ENCODE results near the gene RIOK2. TPM values are rescaled to one million over a fixed set of nuclear protein-coding genes. Genes with fewer than 3 reads are reported as not detected.

Gene RIOK2
- total RNA-seq, 1 experiment from 2014 or later, result 42.9 TPM

DNA sequence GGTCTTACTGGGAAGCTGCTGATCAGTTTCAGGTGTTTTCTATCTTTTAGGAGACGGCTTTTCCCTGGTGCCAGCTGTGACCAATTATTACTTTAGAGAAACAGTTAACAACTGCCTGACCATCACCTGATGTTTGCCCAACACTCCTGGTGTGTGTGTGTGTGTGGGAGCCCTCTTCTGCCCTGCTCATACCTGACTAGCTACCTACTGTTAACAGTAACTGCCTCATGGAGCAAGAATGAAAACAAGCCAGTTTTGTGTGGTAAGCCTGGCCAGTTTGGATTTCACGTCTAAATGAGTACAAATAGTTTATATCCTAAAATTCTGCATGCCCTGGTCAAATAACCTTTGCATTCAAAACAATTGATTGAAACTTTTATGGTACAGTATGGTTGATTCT, 46.1 kb upstream of the RIOK2 start:
- POLR2A ChIA-PET (ENCODE audit: low non-redundant PET), result no interaction called here
- no peak for DNase-seq (ENCODE audit: low spot score)
- no TSS peak for BruUV-seq (replicated peaks)
- H3K36me3 ChIP-seq (ENCODE audit: insufficient read depth, low read length, poor library complexity, severe bottlenecking), result no peaks in the 10 kb centered on the region
- H3K9me3 ChIP-seq (ENCODE audit: low read depth, low read length, poor library complexity, severe bottlenecking), result no peaks in the 10 kb centered on the region
- no peak overlapping the region for H3K27ac ChIP-seq (ENCODE audit: low read depth, low read length, poor library complexity, severe bottlenecking)
- intact Hi-C loops (cut with micrococcal nuclease; ENCODE audit: unreplicated experiment), result loop anchor here (10.0 kb wide), 1 partner anchor 306 kb away; no protein-coding TSS in a partner anchor
- H3K4me3 ChIP-seq (ENCODE audit: low read depth, low read length, poor library complexity, severe bottlenecking), result no peak overlapping the region
- H3K4me1 ChIP-seq (ENCODE audit: insufficient read depth, low read length, poor library complexity, severe bottlenecking), result no peaks in the 10 kb centered on the region
- TF ChIP-seq EZH2 (IDR thresholded peaks at IDR 0.05; ENCODE audit: borderline replicate concordance, low read depth, low read length, poor library complexity, severe bottlenecking), result no peak
- TF ChIP-seq, protein P1, sequence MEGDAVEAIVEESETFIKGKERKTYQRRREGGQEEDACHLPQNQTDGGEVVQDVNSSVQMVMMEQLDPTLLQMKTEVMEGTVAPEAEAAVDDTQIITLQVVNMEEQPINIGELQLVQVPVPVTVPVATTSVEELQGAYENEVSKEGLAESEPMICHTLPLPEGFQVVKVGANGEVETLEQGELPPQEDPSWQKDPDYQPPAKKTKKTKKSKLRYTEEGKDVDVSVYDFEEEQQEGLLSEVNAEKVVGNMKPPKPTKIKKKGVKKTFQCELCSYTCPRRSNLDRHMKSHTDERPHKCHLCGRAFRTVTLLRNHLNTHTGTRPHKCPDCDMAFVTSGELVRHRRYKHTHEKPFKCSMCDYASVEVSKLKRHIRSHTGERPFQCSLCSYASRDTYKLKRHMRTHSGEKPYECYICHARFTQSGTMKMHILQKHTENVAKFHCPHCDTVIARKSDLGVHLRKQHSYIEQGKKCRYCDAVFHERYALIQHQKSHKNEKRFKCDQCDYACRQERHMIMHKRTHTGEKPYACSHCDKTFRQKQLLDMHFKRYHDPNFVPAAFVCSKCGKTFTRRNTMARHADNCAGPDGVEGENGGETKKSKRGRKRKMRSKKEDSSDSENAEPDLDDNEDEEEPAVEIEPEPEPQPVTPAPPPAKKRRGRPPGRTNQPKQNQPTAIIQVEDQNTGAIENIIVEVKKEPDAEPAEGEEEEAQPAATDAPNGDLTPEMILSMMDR (conservative IDR thresholded peaks at IDR 0.05; ENCODE audit: low read depth, low read length), result no peak
- no peaks in the 10 kb centered on the region for H3K27me3 ChIP-seq (replicated peaks; ENCODE audit: insufficient read depth, low read depth, low read length, poor library complexity)
- CTCF ChIA-PET, result no interaction called here

DNA sequence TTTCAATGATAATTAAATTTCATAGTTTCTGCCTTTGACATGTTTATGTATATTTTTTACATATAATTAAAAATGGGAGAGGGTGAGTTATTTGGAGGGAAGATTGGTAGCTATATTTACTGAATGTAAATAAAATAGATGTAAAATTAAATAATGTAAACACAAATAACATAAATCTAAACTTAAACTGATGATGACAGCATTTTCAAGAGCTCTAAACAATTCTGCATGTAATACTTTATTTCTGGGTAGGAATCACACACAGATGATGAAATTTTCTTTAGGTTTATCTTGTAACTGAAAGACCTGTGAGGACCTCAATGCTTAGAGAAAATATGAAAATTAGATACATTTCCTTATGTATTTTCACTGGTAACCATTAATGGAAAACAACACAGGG, 42.2 kb upstream of the RIOK2 start:
- BruUV-seq (replicated peaks), result no TSS peak
- no peak overlapping the region for H3K4me3 ChIP-seq (ENCODE audit: low read depth, low read length, poor library complexity, severe bottlenecking)
- no peak overlapping the region for H3K27ac ChIP-seq (ENCODE audit: low read depth, low read length, poor library complexity, severe bottlenecking)

DNA sequence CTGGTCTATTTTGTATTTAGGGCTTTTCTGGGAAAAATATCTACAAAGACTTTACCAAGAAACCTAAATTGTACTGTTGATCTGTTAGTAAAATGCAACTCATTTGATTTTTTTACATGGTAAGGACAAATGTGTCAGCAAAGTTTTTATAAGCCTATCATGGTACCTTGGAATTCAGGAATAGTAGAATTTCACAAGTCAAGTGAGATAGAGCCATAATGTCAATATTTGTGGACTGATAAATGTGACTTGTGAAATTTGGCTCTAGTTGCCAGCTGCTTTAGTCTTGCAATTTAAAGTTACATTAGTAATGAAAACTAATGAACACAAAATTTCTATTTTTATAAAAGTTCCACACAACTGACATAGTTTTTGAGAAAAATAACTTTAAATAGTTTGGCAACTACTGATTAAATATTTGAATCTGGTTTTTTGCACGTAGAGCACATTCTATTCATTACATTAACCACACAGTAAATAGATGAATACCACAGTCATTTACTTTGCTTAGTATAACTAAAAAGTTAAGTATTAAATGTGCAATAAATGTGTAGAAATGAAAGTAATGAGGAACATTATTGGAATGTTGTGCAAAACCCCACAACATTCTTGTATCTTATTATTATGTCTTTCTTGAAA, 41.2 kb upstream of the RIOK2 start:
- Histone ChIP-seq H3K4me3 (ENCODE audit: low read depth, low read length, poor library complexity, severe bottlenecking) (no peak overlapping the region), H3K27ac (ENCODE audit: low read depth, low read length, poor library complexity, severe bottlenecking) (no peak overlapping the region), H3K27me3 (replicated peaks; ENCODE audit: insufficient read depth, low read depth, low read length, poor library complexity) (no peaks in the 10 kb centered on the region), H3K36me3 (ENCODE audit: insufficient read depth, low read length, poor library complexity, severe bottlenecking) (no peaks in the 10 kb centered on the region), H3K9me3 (ENCODE audit: low read depth, low read length, poor library complexity, severe bottlenecking) (no peaks in the 10 kb centered on the region), H3K4me1 (ENCODE audit: insufficient read depth, low read length, poor library complexity, severe bottlenecking) (no peaks in the 10 kb centered on the region)
- no peak for TF ChIP-seq EZH2 (IDR thresholded peaks at IDR 0.05; ENCODE audit: borderline replicate concordance, low read depth, low read length, poor library complexity, severe bottlenecking)
- TF ChIP-seq, protein P1 (conservative IDR thresholded peaks at IDR 0.05; ENCODE audit: low read depth, low read length), result no peak
- ChIA-PET POLR2A (ENCODE audit: low non-redundant PET) (no interaction called here), CTCF (no interaction called here)
- DNase-seq (ENCODE audit: low spot score), result no peak
- BruUV-seq (replicated peaks), result no TSS peak
- intact Hi-C loops (cut with micrococcal nuclease; ENCODE audit: unreplicated experiment), result loop anchor here (10.0 kb wide), 1 partner anchor 311 kb away; no protein-coding TSS in a partner anchor

More for the DNA sequence above, 42.2 kb upstream of the RIOK2 start:
- no peaks in the 10 kb centered on the region for H3K36me3 ChIP-seq (ENCODE audit: insufficient read depth, low read length, poor library complexity, severe bottlenecking)
- intact Hi-C loops (cut with micrococcal nuclease; ENCODE audit: unreplicated experiment), result loop anchor here (10.0 kb wide), 1 partner anchor 310 kb away; no protein-coding TSS in a partner anchor
- TF ChIP-seq EZH2 (IDR thresholded peaks at IDR 0.05; ENCODE audit: borderline replicate concordance, low read depth, low read length, poor library complexity, severe bottlenecking), result no peak
- TF ChIP-seq, protein P1 (conservative IDR thresholded peaks at IDR 0.05; ENCODE audit: low read depth, low read length), result no peak
- no peak for DNase-seq (ENCODE audit: low spot score)
- H3K27me3 ChIP-seq (replicated peaks; ENCODE audit: insufficient read depth, low read depth, low read length, poor library complexity), result no peaks in the 10 kb centered on the region
- H3K9me3 ChIP-seq (ENCODE audit: low read depth, low read length, poor library complexity, severe bottlenecking), result no peaks in the 10 kb centered on the region
- ChIA-PET CTCF (no interaction called here), POLR2A (ENCODE audit: low non-redundant PET) (no interaction called here)
- H3K4me1 ChIP-seq (ENCODE audit: insufficient read depth, low read length, poor library complexity, severe bottlenecking), result no peaks in the 10 kb centered on the region
